ENCODE results near the gene PKNOX2. TPM values are rescaled to one million over a fixed set of nuclear protein-coding genes. Genes with fewer than 3 reads are reported as not detected.
A peak's percentile ranks its signal among the peaks of the same experiment; 100 is the strongest.

PKNOX2 gene
- polyA plus RNA-seq, 3 donors = 11.6 to 14.9 (median 12.0) TPM

GRCh38 chr11:125279676-125280418, 115.3 kb downstream of the PKNOX2 start:
- no peak for DNase-seq (ENCODE audit: low read depth in 3 of 3, low spot score in 2 of 3)

- no peak for DNase-seq (ENCODE audit: low read depth in 3 of 3, low spot score in 2 of 3)
These were observed 116.1 kb downstream of the PKNOX2 start for GRCh38 chr11:125280646-125281045.

- DNase-seq (ENCODE audit: low read depth in 3 of 3, low spot score in 2 of 3) = no peak
These were observed 117.5 kb downstream of the PKNOX2 start for GRCh38 chr11:125281831-125282595.

- DNase-seq (ENCODE audit: low read depth in 3 of 3, low spot score in 2 of 3) = no peak
These were observed 118.0 kb downstream of the PKNOX2 start for GRCh38 chr11:125282596-125282914.

- no peak for DNase-seq (ENCODE audit: low read depth in 3 of 3, low spot score in 2 of 3)
These were observed 119.8 kb downstream of the PKNOX2 start for GRCh38 chr11:125284245-125284850.

- no peak for DNase-seq (ENCODE audit: low read depth in 3 of 3, low spot score in 2 of 3)
These were observed 121.3 kb downstream of the PKNOX2 start for GRCh38 chr11:125285844-125286243.

GRCh38 chr11:125286486-125286885, 121.9 kb downstream of the PKNOX2 start:
- no peak for DNase-seq (ENCODE audit: low read depth in 3 of 3, low spot score in 2 of 3)

GRCh38 chr11:125287491-125288210, 123.1 kb downstream of the PKNOX2 start:
- DNase-seq (ENCODE audit: low read depth in 3 of 3, low spot score in 2 of 3) = peak in 2 of 3 donors; percentile 54 to 66

- no peak for DNase-seq (ENCODE audit: low read depth in 3 of 3, low spot score in 2 of 3)
These were observed 125.0 kb downstream of the PKNOX2 start for GRCh38 chr11:125289419-125290098.

- DNase-seq (ENCODE audit: low read depth in 3 of 3, low spot score in 2 of 3) = no peak
These were observed 125.7 kb downstream of the PKNOX2 start for GRCh38 chr11:125290263-125290662.

GRCh38 chr11:125292100-125292499, 127.5 kb downstream of the PKNOX2 start:
- DNase-seq (ENCODE audit: low read depth in 3 of 3, low spot score in 2 of 3) = no peak

GRCh38 chr11:125293596-125293995, 129.0 kb downstream of the PKNOX2 start:
- DNase-seq (ENCODE audit: low read depth in 3 of 3, low spot score in 2 of 3) = no peak

- DNase-seq (ENCODE audit: low read depth in 3 of 3, low spot score in 2 of 3) = no peak
These were observed 131.4 kb downstream of the PKNOX2 start for GRCh38 chr11:125295931-125296330.

- no peak for DNase-seq (ENCODE audit: low read depth in 3 of 3, low spot score in 2 of 3)
These were observed 132.9 kb downstream of the PKNOX2 start for GRCh38 chr11:125297346-125297915.

- no peak for DNase-seq (ENCODE audit: low read depth in 3 of 3, low spot score in 2 of 3)
These were observed 134.6 kb downstream of the PKNOX2 start for GRCh38 chr11:125299061-125299615.

GRCh38 chr11:125299821-125300220, 135.3 kb downstream of the PKNOX2 start:
- no peak for DNase-seq (ENCODE audit: low read depth in 3 of 3, low spot score in 2 of 3)

- DNase-seq (ENCODE audit: low read depth in 3 of 3, low spot score in 2 of 3) = no peak
These were observed 136.3 kb downstream of the PKNOX2 start for GRCh38 chr11:125300791-125301218.

- DNase-seq (ENCODE audit: low read depth in 3 of 3, low spot score in 2 of 3) = no peak
These were observed 136.8 kb downstream of the PKNOX2 start for GRCh38 chr11:125301346-125301745.

- DNase-seq (ENCODE audit: low read depth in 3 of 3, low spot score in 2 of 3) = no peak
These were observed 138.6 kb downstream of the PKNOX2 start for GRCh38 chr11:125303186-125303585.

GRCh38 chr11:125303694-125304093, 139.1 kb downstream of the PKNOX2 start:
- no peak for DNase-seq (ENCODE audit: low read depth in 3 of 3, low spot score in 2 of 3)

Data from right renal cortex interstitium (tissue), 3 donors.